Psoas muscle (tissue), 8 donors: Measurements from ENCODE around the gene KIF22. TPM values are rescaled to one million over a fixed set of nuclear protein-coding genes. Genes with fewer than 3 reads are reported as not detected.

Source experiments
- ATAC-seq, 4 donors: fragments of 200-7000 bp; cut with Tn5 transposase; one replicate each; pipeline ENCODE4 v1.9.1; 2020; ENCODE audit warnings: moderate library complexity in 3 of 4, mild to moderate bottlenecking in 2 of 4
- DNase-seq, 2 donors: peaks; one replicate each; pipeline ENCODE4 v3.0.0-alpha.2; 2020
- H3K27ac ChIP-seq: fragments of 200-600 bp; one replicate; pipeline ENCODE4 v1.8.0; 2022
- H3K27me3 ChIP-seq, 3 donors: fragments of 200-600 bp in 1 of 3; one replicate each; pipeline versions ENCODE4 v1.6.1 to v1.8.0; 2013 to 2022; ENCODE audit warnings: low read length in 2 of 3, mild to moderate bottlenecking in 2 of 3, moderate library complexity in 1 of 3; ENCODE audit not compliant: insufficient read depth in 3 of 3
- H3K36me3 ChIP-seq, 2 donors: fragments of 200-600 bp in 1 of 2; one replicate each; pipeline versions ENCODE4 v1.6.1 to v1.8.0; 2013 to 2022; ENCODE audit warnings: low read depth in 1 of 2, mild to moderate bottlenecking in 1 of 2, moderate library complexity in 1 of 2; ENCODE audit not compliant: insufficient read depth in 1 of 2
- H3K4me1 ChIP-seq: fragments of 200-600 bp; one replicate; pipeline ENCODE4 v1.8.0; 2022
- H3K4me3 ChIP-seq: fragments of 200-600 bp; one replicate; pipeline ENCODE4 v1.8.0; 2022; ENCODE audit warnings: mild to moderate bottlenecking
- H3K9me3 ChIP-seq: fragments of 200-600 bp; one replicate; pipeline ENCODE4 v1.8.0; 2022
- CTCF ChIP-seq: fragments of 200-600 bp; IDR thresholded peaks from one replicate; pipeline ENCODE4 v1.8.0; 2022; ENCODE audit warnings: antibody characterized with exemption
- WGBS, 3 donors: extraction: QIAGEN DNeasy Blood & Tissue Kit; methylation state at CpG; one replicate each; pipeline versions ENCODE4 v1.1.6 to v1.1.7; 2013; 5-methylcytosine and 5-hydroxymethylcytosine counted together
- intact Hi-C, 2 donors: fragments of 100-400 bp; cut with DNase I; formaldehyde crosslinking; loops; one replicate each; pipeline versions ENCODE4 v1.11.0 to v1.14.2; 2022
- polyA plus RNA-seq, 3 donors: library from polyadenylated mRNA; stranded (reverse); fragments of 200-250 nt; gene quantifications; one replicate each; pipeline ENCODE4 v1.2.3, GENCODE V29; 2013
- total RNA-seq, 4 donors: library from RNA; stranded (reverse); fragmentation: NEBNext Ultra II Directional in 2 of 4; extraction: Animal tissue kit (Norgen Biotek cat#: 25700) in 2 of 4; gene quantifications; one replicate each; pipeline versions ENCODE4 v1.2.1 to v1.2.4, GENCODE V29; 2021 to 2023
- donor health status: healthy with polysubstance abuse.
- donor health status: DM: no; HTN: no; CAD: no; lungs with moderate emphysema.
- donor health status: Bipolar disorder and iron deficiency.
- donor health status: healthy.
- donor health status: DM: yes; HTN: yes; CAD: no.
- donor health status: DM: no; HTN: no; CAD: no.
- donor health status: DM: no; HTN: no; CAD: no.
- donor health status: DM: yes; HTN: yes; CAD: no.

The KIF22 gene
- total and polyA plus RNA-seq, 7 donors, result 12.6 to 23.8 (median 15.4) TPM

- 81 to 84% (median 82%) methylated on average over 5 of the region's 5 CpGs for whole genome bisulfite sequencing, 3 donors
- no peak for ATAC-seq
- intact Hi-C loops, result no loop called here
Observed at GRCh38 chr16:29854520-29855100, 64.1 kb downstream of the KIF22 start.

More at GRCh38 chr16:29854520-29855100, 64.1 kb downstream of the KIF22 start:
- H3K4me1 ChIP-seq, result no peaks in the 10 kb centered on the region
- no peaks in the 10 kb centered on the region for H3K9me3 ChIP-seq
- H3K27me3 ChIP-seq, result no peaks in the 10 kb centered on the region
- H3K27ac ChIP-seq, result no peak overlapping the region
- DNase-seq, result no peak
- no peak overlapping the region for H3K4me3 ChIP-seq
- peaks cover 0 to 14% of the 10 kb centered on the region in 2 donors for H3K36me3 ChIP-seq
- TF ChIP-seq CTCF, result no peak

Other genes starting within 250 kb of the KIF22 start
- 1 to 10 TPM in 1 of 4 donors, under 1 TPM in 3; 0.54 to 1.5 (median 0.65) TPM for gene SPN, start 127.5 kb upstream of the KIF22 start, total RNA-seq
- under 1 TPM; 0.13 to 0.25 (median 0.22) TPM for gene SPN, start 127.5 kb upstream of the KIF22 start, polyA plus RNA-seq
- gene QPRT, start 111.6 kb upstream of the KIF22 start, total RNA-seq, result 1 to 10 TPM; 2.3 to 9.9 (median 3.0) TPM
- 1 to 10 TPM in 1 of 3 donors, under 1 TPM in 2; 0.75 to 1.4 (median 0.96) TPM for gene QPRT, start 111.6 kb upstream of the KIF22 start, polyA plus RNA-seq
- gene C16orf54, start 44.8 kb upstream of the KIF22 start, total RNA-seq, result under 1 TPM; 0.24 to 0.57 (median 0.46) TPM
- gene C16orf54, start 44.8 kb upstream of the KIF22 start, polyA plus RNA-seq, result under 1 TPM; 0.03 to 0.04 (median 0.03) TPM
- gene ZG16, start 12.5 kb upstream of the KIF22 start, total RNA-seq, result not detected
- under 1 TPM; 0.01 to 0.03 (median 0.01) TPM for gene ZG16, start 12.5 kb upstream of the KIF22 start, polyA plus RNA-seq
- 100 to 1,000 TPM; 112 to 161 (median 125) TPM for gene MAZ, start 15.8 kb downstream of the KIF22 start, total RNA-seq
- 100 to 1,000 TPM in 2 of 3 donors, 10 to 100 TPM in 1; 94.9 to 193 (median 131) TPM for gene MAZ, start 15.8 kb downstream of the KIF22 start, polyA plus RNA-seq
- 1 to 10 TPM in 1 of 4 donors, under 1 TPM in 3; 0.22 to 1.8 (median 0.75) TPM for gene PRRT2, start 21.4 kb downstream of the KIF22 start, total RNA-seq
- under 1 TPM; 0.17 to 0.44 (median 0.18) TPM for gene PRRT2, start 21.4 kb downstream of the KIF22 start, polyA plus RNA-seq
- 10 to 100 TPM in 3 of 4 donors, 1 to 10 TPM in 1; 9.4 to 14.2 (median 11.0) TPM for gene PAGR1, start 25.4 kb downstream of the KIF22 start, total RNA-seq
- gene PAGR1, start 25.4 kb downstream of the KIF22 start, polyA plus RNA-seq, result 10 to 100 TPM; 19.8 to 36.8 (median 35.5) TPM
- 10 to 100 TPM; 27.9 to 75.9 (median 51.6) TPM for gene MVP, start 29.7 kb downstream of the KIF22 start, total RNA-seq
- gene MVP, start 29.7 kb downstream of the KIF22 start, polyA plus RNA-seq, result 10 to 100 TPM; 17.6 to 34.3 (median 34.1) TPM
- 10 to 100 TPM; 24.7 to 36.4 (median 32.3) TPM for gene CDIPT, start 72.5 kb downstream of the KIF22 start, total RNA-seq
- gene CDIPT, start 72.5 kb downstream of the KIF22 start, polyA plus RNA-seq, result 10 to 100 TPM; 33.3 to 54.3 (median 38.5) TPM
- gene SEZ6L2, start 108.8 kb downstream of the KIF22 start, total RNA-seq, result under 1 TPM; 0.17 to 0.86 (median 0.34) TPM
- under 1 TPM; 0.05 to 0.23 (median 0.11) TPM for gene SEZ6L2, start 108.8 kb downstream of the KIF22 start, polyA plus RNA-seq
- gene ASPHD1, start 109.7 kb downstream of the KIF22 start, total RNA-seq, result under 1 TPM in 2 of 4 donors, not detected in 2; 0.17 to 0.23 TPM
- gene ASPHD1, start 109.7 kb downstream of the KIF22 start, polyA plus RNA-seq, result under 1 TPM in 2 of 3 donors, not detected in 1; 0.04 to 0.12 TPM
- gene KCTD13, start 135.5 kb downstream of the KIF22 start, total RNA-seq, result 1 to 10 TPM; 3.3 to 5.4 (median 4.1) TPM
- 1 to 10 TPM; 2.2 to 5.4 (median 5.1) TPM for gene KCTD13, start 135.5 kb downstream of the KIF22 start, polyA plus RNA-seq
- 10 to 100 TPM; 39.6 to 64.5 (median 50.3) TPM for gene TMEM219, start 171.3 kb downstream of the KIF22 start, total RNA-seq
- 10 to 100 TPM; 53.7 to 80.7 (median 60.4) TPM for gene TMEM219, start 171.3 kb downstream of the KIF22 start, polyA plus RNA-seq
- gene TAOK2, start 183.1 kb downstream of the KIF22 start, total RNA-seq, result 10 to 100 TPM; 18.6 to 28.6 (median 22.0) TPM
- gene TAOK2, start 183.1 kb downstream of the KIF22 start, polyA plus RNA-seq, result 10 to 100 TPM; 15.7 to 30.2 (median 21.8) TPM
- 10 to 100 TPM; 18.9 to 22.0 (median 20.7) TPM for gene HIRIP3, start 204.9 kb downstream of the KIF22 start, total RNA-seq
- 10 to 100 TPM; 18.5 to 62.5 (median 23.1) TPM for gene HIRIP3, start 204.9 kb downstream of the KIF22 start, polyA plus RNA-seq
- 10 to 100 TPM; 30.5 to 43.3 (median 34.1) TPM for gene INO80E, start 205.5 kb downstream of the KIF22 start, total RNA-seq
- 10 to 100 TPM; 59.8 to 86.9 (median 77.3) TPM for gene INO80E, start 205.5 kb downstream of the KIF22 start, polyA plus RNA-seq
- under 1 TPM in 2 of 4 donors, not detected in 2; 0.11 to 0.51 TPM for gene DOC2A, start 220.3 kb downstream of the KIF22 start, total RNA-seq
- gene DOC2A, start 220.3 kb downstream of the KIF22 start, polyA plus RNA-seq, result under 1 TPM; 0.13 to 0.20 (median 0.15) TPM
- gene C16orf92, start 232.4 kb downstream of the KIF22 start, total RNA-seq, result not detected
- gene C16orf92, start 232.4 kb downstream of the KIF22 start, polyA plus RNA-seq, result not detected
- gene TLCD3B, start 240.5 kb downstream of the KIF22 start, total RNA-seq, result 1 to 10 TPM in 1 of 4 donors, under 1 TPM in 3; 0.17 to 1.9 (median 0.23) TPM
- under 1 TPM; 0.13 to 0.62 (median 0.17) TPM for gene TLCD3B, start 240.5 kb downstream of the KIF22 start, polyA plus RNA-seq